Endothelial cell of umbilical vein (primary cell): ENCODE data around the gene CFTR. TPM values are rescaled to one million over a fixed set of nuclear protein-coding genes. Genes with fewer than 3 reads are reported as not detected.

Experiments used
- BruUV-seq: library from RNA; stranded (reverse); fragments of 400-500 nt; replicated peaks from 2 replicates; lab custom pipeline; 2021; lab: Mats Ljungman, UMichigan
- CTCF ChIA-PET: fragments of 300-600, 350-600 bp; sonication (Branson Sonifier 250); formaldehyde crosslinking; loops from one replicate; lab custom pipeline; 2021; ENCODE audit warnings: antibody characterized with exemption, inconsistent platforms; lab: Charles Lee
- POLR2A ChIA-PET: fragments of 300-600, 350-600 bp; sonication (Branson Sonifier 250); formaldehyde crosslinking; loops from one replicate; lab custom pipeline; 2021; ENCODE audit warnings: antibody characterized with exemption, inconsistent platforms; lab: Charles Lee
- DNase-seq: peaks from one replicate; pipeline ENCODE4 v3.0.0-alpha.2; 2011; ENCODE audit warnings: low read depth, low spot score
- FAIRE-seq: peaks from 2 replicates; lab custom pipeline; 2011; peaks lifted over from hg19 to GRCh38; lab: Jason Lieb, UNC
- H2AFZ ChIP-seq: 2 replicates; pipeline ENCODE4 v1.6.0; 2012; ENCODE audit warnings: low read depth, low read length, control low read depth, inconsistent platforms
- H3K27ac ChIP-seq: 2 replicates; pipeline ENCODE4 v1.5.1; 2011; ENCODE audit warnings: low read depth, mild to moderate bottlenecking, control low read depth, low read length, moderate library complexity; ENCODE audit not compliant: insufficient read depth
- H3K27me3 ChIP-seq, 2 experiments: 2 replicates each; pipeline versions ENCODE4 v1.6.0 to v1.6.1; 2011; ENCODE audit warnings: low read length in 2 of 2, mixed read lengths in 1 of 2; ENCODE audit not compliant: control insufficient read depth in 2 of 2, insufficient read depth in 2 of 2
- H3K36me3 ChIP-seq, 2 experiments: 2 replicates in 1 of 2; 3 replicates in 1 of 2; pipeline ENCODE4 v1.5.1; 2011; ENCODE audit warnings: low read length in 2 of 2, mild to moderate bottlenecking in 1 of 2, moderate library complexity in 1 of 2; ENCODE audit not compliant: control insufficient read depth in 2 of 2, insufficient read depth in 2 of 2; ENCODE audit errors: extremely low read depth in 1 of 2
- H3K4me1 ChIP-seq: 3 replicates; pipeline ENCODE4 v1.5.1; 2011; ENCODE audit warnings: mild to moderate bottlenecking, low read length; ENCODE audit not compliant: control insufficient read depth, insufficient read depth; ENCODE audit errors: extremely low read depth
- H3K4me2 ChIP-seq: 2 replicates; pipeline ENCODE4 v1.6.1; 2011; ENCODE audit warnings: low read length, control low read depth, mixed read lengths; ENCODE audit not compliant: insufficient read depth
- H3K4me3 ChIP-seq, 3 experiments: fragments of 200-600 bp in 1 of 3; sonication (generic), shearing (Covaris generic) in 1 of 3; replicated peaks in 1 of 3; 2 replicates each; pipeline ENCODE4 v1.5.1; 2011 to 2016; ENCODE audit warnings: control low read depth in 3 of 3, low read length in 3 of 3, mild to moderate bottlenecking in 2 of 3, inconsistent platforms in 1 of 3, low read depth in 1 of 3, moderate library complexity in 1 of 3; ENCODE audit not compliant: insufficient read depth in 1 of 3
- H3K79me2 ChIP-seq: 2 replicates; pipeline ENCODE4 v1.6.0; 2012; ENCODE audit warnings: low read length, inconsistent platforms; ENCODE audit not compliant: control insufficient read depth, insufficient read depth
- H3K9ac ChIP-seq: replicated peaks from 2 replicates; pipeline ENCODE3; 2011; ENCODE audit warnings: low read length, control low read depth; ENCODE audit not compliant: insufficient read depth; ENCODE audit errors: extremely low read depth
- H3K9me1 ChIP-seq: replicated peaks from 3 replicates; pipeline ENCODE4 v1.6.0; 2011; ENCODE audit warnings: mild to moderate bottlenecking, low read length; ENCODE audit not compliant: control insufficient read depth, insufficient read depth; ENCODE audit errors: extremely low read depth
- H3K9me3 ChIP-seq: replicated peaks from 2 replicates; pipeline ENCODE4 v1.5.1; 2012; ENCODE audit warnings: low read length, inconsistent platforms; ENCODE audit not compliant: control insufficient read depth, insufficient read depth
- H4K20me1 ChIP-seq: replicated peaks from 2 replicates; pipeline ENCODE3; 2011; ENCODE audit warnings: mild to moderate bottlenecking, low read length; ENCODE audit not compliant: control insufficient read depth, insufficient read depth; ENCODE audit errors: extremely low read depth
- EZH2 ChIP-seq: IDR thresholded peaks from 2 replicates; pipeline ENCODE4 v1.6.1; 2012; ENCODE audit warnings: borderline replicate concordance, low read depth, mild to moderate bottlenecking, moderate library complexity, low read length, inconsistent platforms; ENCODE audit not compliant: severe bottlenecking
- FOS ChIP-seq: IDR thresholded peaks from 2 replicates; pipeline ENCODE4 v1.6.1; 2011; ENCODE audit warnings: mild to moderate bottlenecking, low read length, moderate library complexity, borderline replicate concordance; ENCODE audit not compliant: insufficient read depth
- GATA2 ChIP-seq: IDR thresholded peaks from 2 replicates; pipeline ENCODE4 v1.7.0; 2011; ENCODE audit warnings: low read depth, mild to moderate bottlenecking, moderate library complexity, mixed read lengths, low read length; ENCODE audit not compliant: insufficient read length, insufficient read depth
- JUN ChIP-seq: IDR thresholded peaks from 2 replicates; pipeline ENCODE4 v1.6.1; 2011; ENCODE audit warnings: borderline replicate concordance, low read depth; ENCODE audit not compliant: insufficient read length, insufficient read depth
- MAX ChIP-seq: IDR thresholded peaks from 2 replicates; pipeline ENCODE4 v1.6.1; 2011; ENCODE audit not compliant: insufficient read depth, insufficient read length
- MYC ChIP-seq: IDR thresholded peaks from one replicate; pipeline ENCODE4 v1.6.1; 2011; ENCODE audit warnings: mild to moderate bottlenecking, low read depth, low read length
- POLR2A ChIP-seq: IDR thresholded peaks from 2 replicates; pipeline ENCODE4 v1.6.1; 2012; ENCODE audit warnings: low read depth, mild to moderate bottlenecking, control low read depth, low read length
- POLR2AphosphoS5 ChIP-seq: IDR thresholded peaks from 2 replicates; pipeline ENCODE4 v1.6.1; 2012; ENCODE audit warnings: low read depth, mild to moderate bottlenecking, control low read depth, low read length, moderate library complexity; ENCODE audit not compliant: insufficient read depth
- dilution Hi-C: fragments of 300-500 bp; cut with MboI; formaldehyde crosslinking; loops from one replicate; pipeline ENCODE4 v1.15.0; 2019; ENCODE audit warnings: low sequenced_read_pairs; ENCODE audit not compliant: extremely low pct_ligation_motif_present
- intact Hi-C: fragments of 100-400 bp; cut with micrococcal nuclease; formaldehyde crosslinking; loops from one replicate; pipeline ENCODE4 v1.10.0; 2022
- polyA plus RNA-seq, 4 experiments: library from polyadenylated mRNA; depleted of rRNA in 3 of 4; stranded (reverse) in 3 of 4; unstranded in 1 of 4; fragments of >200 nt; gene quantifications; 2 replicates each; pipeline versions ENCODE4 v1.2.1 to v1.2.3, GENCODE V29; 2011 to 2012; ENCODE audit warnings: missing spikeins in 1 of 4
- total RNA-seq: library from RNA; stranded (reverse); gene quantifications from 2 replicates; pipeline ENCODE4 v1.2.3, GENCODE V29; 2021
- TF ChIP-seq, protein P1 (sequence below), 2 donors: IDR thresholded peaks; 1 replicate in 1 of 2; 2 replicates in 1 of 2; pipeline ENCODE4 v1.5.1; 2011; ENCODE audit warnings: low read length in 2 of 2, mild to moderate bottlenecking in 2 of 2, moderate library complexity in 2 of 2, control low read depth in 1 of 2, inconsistent platforms in 1 of 2, low read depth in 1 of 2; ENCODE audit not compliant: insufficient read depth in 1 of 2; ENCODE audit errors: extremely low read depth in 1 of 2

Gene CFTR
- total and polyA plus RNA-seq, 2 donors (not counting 3 experiments of a cell fraction or from before 2014, with no cell fraction given), result 0.03 TPM; not detected in 1

DNA sequence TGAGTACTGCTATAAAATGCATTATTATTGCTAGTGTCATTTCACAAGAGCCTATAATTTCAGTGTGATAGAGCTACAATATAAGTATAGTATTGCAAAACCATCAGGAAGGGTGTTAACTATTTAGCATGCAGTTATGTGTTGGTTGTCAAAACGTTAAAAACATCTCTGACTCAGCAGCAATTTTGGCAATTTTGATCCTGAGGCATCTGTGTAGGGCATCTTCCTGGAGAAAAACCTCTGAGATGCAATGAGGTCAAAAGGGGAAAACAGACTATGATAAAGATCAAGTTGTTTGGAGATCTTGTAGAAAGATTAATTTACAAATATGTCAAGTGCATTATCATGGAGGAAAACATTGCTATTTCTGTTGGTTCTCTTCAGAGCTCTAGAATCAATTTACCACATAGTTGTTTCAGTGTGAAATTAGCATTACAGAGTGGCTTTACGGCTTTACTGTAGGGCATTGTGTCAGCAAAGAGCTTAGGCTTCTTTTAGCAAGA lies 5.3 kb downstream of the CFTR start:
- FAIRE-seq, result no peak
- CTCF ChIA-PET, result interaction anchor here (0.7 to 1.4 kb wide), 4 partner anchors 9 to 26 kb away, joined by 3 to 5 read pairs (median 3); no protein-coding TSS in a partner anchor

GRCh38 chr7:117489016-117489415 lies 9.2 kb downstream of the CFTR start:
- FAIRE-seq (no peak), DNase-seq (no peak)
- Histone ChIP-seq H3K4me3 (no peak overlapping the region), H4K20me1 (no peaks in the 10 kb centered on the region), H3K4me2 (no peak overlapping the region), H3K4me1 (no peaks in the 10 kb centered on the region), H3K79me2 (no peaks in the 10 kb centered on the region), H2AFZ (no peak overlapping the region), H3K27ac (no peak overlapping the region), H3K9me1 (no peaks in the 10 kb centered on the region), H3K9me3 (no peaks in the 10 kb centered on the region), H3K9ac (no peak overlapping the region), H3K36me3 (no peaks in the 10 kb centered on the region), H3K27me3 (peaks cover 2 to 3% of the 10 kb centered on the region in 2 experiments)
- intact Hi-C loops, result no loop called here
- dilution Hi-C loops, result no loop called here
- POLR2A ChIA-PET, result no interaction called here
- CTCF ChIA-PET, result interaction anchor here (1.5 kb wide), 1 partner anchor 30 kb away, joined by 4 read pairs; no protein-coding TSS in a partner anchor
- TF ChIP-seq EZH2 (no peak), MYC (no peak), POLR2A (no peak), FOS (no peak), POLR2AphosphoS5 (no peak), MAX (no peak), GATA2 (no peak), JUN (no peak)
- TF ChIP-seq, protein P1, sequence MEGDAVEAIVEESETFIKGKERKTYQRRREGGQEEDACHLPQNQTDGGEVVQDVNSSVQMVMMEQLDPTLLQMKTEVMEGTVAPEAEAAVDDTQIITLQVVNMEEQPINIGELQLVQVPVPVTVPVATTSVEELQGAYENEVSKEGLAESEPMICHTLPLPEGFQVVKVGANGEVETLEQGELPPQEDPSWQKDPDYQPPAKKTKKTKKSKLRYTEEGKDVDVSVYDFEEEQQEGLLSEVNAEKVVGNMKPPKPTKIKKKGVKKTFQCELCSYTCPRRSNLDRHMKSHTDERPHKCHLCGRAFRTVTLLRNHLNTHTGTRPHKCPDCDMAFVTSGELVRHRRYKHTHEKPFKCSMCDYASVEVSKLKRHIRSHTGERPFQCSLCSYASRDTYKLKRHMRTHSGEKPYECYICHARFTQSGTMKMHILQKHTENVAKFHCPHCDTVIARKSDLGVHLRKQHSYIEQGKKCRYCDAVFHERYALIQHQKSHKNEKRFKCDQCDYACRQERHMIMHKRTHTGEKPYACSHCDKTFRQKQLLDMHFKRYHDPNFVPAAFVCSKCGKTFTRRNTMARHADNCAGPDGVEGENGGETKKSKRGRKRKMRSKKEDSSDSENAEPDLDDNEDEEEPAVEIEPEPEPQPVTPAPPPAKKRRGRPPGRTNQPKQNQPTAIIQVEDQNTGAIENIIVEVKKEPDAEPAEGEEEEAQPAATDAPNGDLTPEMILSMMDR (IDR thresholded peaks at IDR 0.05; ENCODE audit: extremely low read depth in 1 of 2, insufficient read depth in 1 of 2, low read depth in 1 of 2, low read length in 2 of 2), result no peak
- BruUV-seq, result no TSS peak

More for the DNA sequence above, 5.3 kb downstream of the CFTR start:
- Histone ChIP-seq H3K27ac (no peak overlapping the region), H3K4me3 (no peak overlapping the region), H2AFZ (no peak overlapping the region), H3K9ac (no peak overlapping the region), H4K20me1 (no peaks in the 10 kb centered on the region), H3K36me3 (no peaks in the 10 kb centered on the region), H3K9me3 (no peaks in the 10 kb centered on the region), H3K4me1 (no peaks in the 10 kb centered on the region), H3K27me3 (peaks cover 10 to 16% of the 10 kb centered on the region in 2 experiments), H3K9me1 (no peaks in the 10 kb centered on the region), H3K4me2 (no peak overlapping the region), H3K79me2 (no peaks in the 10 kb centered on the region)
- DNase-seq, result no peak
- dilution Hi-C loops (no loop called here), intact Hi-C loops (no loop called here)
- TF ChIP-seq POLR2AphosphoS5 (no peak), EZH2 (no peak), MYC (no peak)
- TF ChIP-seq, protein P1 (IDR thresholded peaks at IDR 0.05; ENCODE audit: extremely low read depth in 1 of 2, insufficient read depth in 1 of 2, low read depth in 1 of 2, low read length in 2 of 2), result no peak
- no TSS peak for BruUV-seq
- POLR2A ChIA-PET, result no interaction called here
